Measurements from ENCODE around the gene SMARCAD1. TPM values are rescaled to one million over a fixed set of nuclear protein-coding genes. Genes with fewer than 3 reads are reported as not detected.
"Not testable (repeated sequence)": the region's sequence is repeated elsewhere in the genome, so short reads cannot be mapped to it uniquely, and the experiment has no call there.

The SMARCAD1 gene
- polyA plus RNA-seq, 1 of the 3 experiments (the other 2 are of a cell fraction): 10.7 TPM

DNA sequence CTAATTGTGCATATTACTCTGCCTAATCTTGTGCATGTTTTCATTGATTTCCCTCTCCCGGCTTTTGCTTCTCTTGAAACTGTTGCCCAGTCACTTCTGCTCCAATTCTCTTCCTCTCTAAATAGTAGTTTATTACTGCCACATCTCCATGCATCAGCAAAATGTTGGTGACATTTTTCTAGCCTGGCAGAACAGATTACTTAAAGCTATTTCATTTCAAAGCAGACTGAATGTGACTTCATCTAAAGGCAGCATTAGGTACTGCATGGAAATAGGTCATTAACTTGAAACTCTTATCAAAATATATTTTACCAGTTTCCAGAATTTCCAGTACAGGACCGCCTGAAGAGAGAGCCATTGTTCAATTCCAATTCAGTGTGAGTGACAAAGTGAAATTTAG is 82.6 kb downstream of the SMARCAD1 start:
- H4K20me1 ChIP-seq (ENCODE audit: insufficient read depth): no peaks in the 10 kb centered on the region
- no peak overlapping the region for H3K27ac ChIP-seq (ENCODE audit: low read depth in 2 of 2, low read length in 1 of 2)
- no peak for TF ChIP-seq YY1 (IDR thresholded peaks at IDR 0.05; ENCODE audit: low read depth)
- TF ChIP-seq, protein P1, sequence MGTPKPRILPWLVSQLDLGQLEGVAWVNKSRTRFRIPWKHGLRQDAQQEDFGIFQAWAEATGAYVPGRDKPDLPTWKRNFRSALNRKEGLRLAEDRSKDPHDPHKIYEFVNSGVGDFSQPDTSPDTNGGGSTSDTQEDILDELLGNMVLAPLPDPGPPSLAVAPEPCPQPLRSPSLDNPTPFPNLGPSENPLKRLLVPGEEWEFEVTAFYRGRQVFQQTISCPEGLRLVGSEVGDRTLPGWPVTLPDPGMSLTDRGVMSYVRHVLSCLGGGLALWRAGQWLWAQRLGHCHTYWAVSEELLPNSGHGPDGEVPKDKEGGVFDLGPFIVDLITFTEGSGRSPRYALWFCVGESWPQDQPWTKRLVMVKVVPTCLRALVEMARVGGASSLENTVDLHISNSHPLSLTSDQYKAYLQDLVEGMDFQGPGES (IDR thresholded peaks at IDR 0.05; ENCODE audit: low read depth, low read length): no peak
- no peak for TF ChIP-seq EP300 (IDR thresholded peaks at IDR 0.05; ENCODE audit: borderline replicate concordance in 1 of 2, low read depth in 1 of 2, low read length in 1 of 2)
- TF ChIP-seq, protein P2, sequence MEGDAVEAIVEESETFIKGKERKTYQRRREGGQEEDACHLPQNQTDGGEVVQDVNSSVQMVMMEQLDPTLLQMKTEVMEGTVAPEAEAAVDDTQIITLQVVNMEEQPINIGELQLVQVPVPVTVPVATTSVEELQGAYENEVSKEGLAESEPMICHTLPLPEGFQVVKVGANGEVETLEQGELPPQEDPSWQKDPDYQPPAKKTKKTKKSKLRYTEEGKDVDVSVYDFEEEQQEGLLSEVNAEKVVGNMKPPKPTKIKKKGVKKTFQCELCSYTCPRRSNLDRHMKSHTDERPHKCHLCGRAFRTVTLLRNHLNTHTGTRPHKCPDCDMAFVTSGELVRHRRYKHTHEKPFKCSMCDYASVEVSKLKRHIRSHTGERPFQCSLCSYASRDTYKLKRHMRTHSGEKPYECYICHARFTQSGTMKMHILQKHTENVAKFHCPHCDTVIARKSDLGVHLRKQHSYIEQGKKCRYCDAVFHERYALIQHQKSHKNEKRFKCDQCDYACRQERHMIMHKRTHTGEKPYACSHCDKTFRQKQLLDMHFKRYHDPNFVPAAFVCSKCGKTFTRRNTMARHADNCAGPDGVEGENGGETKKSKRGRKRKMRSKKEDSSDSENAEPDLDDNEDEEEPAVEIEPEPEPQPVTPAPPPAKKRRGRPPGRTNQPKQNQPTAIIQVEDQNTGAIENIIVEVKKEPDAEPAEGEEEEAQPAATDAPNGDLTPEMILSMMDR (IDR thresholded peaks at IDR 0.05): peak; percentile 15; the same call in 1 of the 2 replicates
- peaks cover 8% of the 10 kb centered on the region for H3F3A ChIP-seq (replicated peaks; ENCODE audit: insufficient read depth)
- H3K36me3 ChIP-seq (replicated peaks in 1 of 2; ENCODE audit: control insufficient read depth in 1 of 2, insufficient read depth in 2 of 2, low read length in 1 of 2): peaks cover 51 to 62% of the 10 kb centered on the region in 2 experiments
- H3K9me3 ChIP-seq: no peaks in the 10 kb centered on the region
- ChIA-PET POLR2A (no interaction called here), CTCF (no interaction called here)
- WGBS (ENCODE audit: low lambda C conversion rate): 96% methylated on average over 2 of the region's 2 CpGs
- H3K4me2 ChIP-seq: no peak overlapping the region
- H3K9ac ChIP-seq: no peak overlapping the region
- no peaks in the 10 kb centered on the region for H3K9me2 ChIP-seq
- no peak overlapping the region for H2AFZ ChIP-seq (ENCODE audit: low read depth)
- no peaks in the 10 kb centered on the region for H3K79me2 ChIP-seq (ENCODE audit: insufficient read depth)
- H3K4me1 ChIP-seq (ENCODE audit: control insufficient read depth in 1 of 2, insufficient read depth in 2 of 2, low read depth in 1 of 2, low read length in 1 of 2): no peaks in the 10 kb centered on the region
- H3K4me3 ChIP-seq (ENCODE audit: low read depth in 2 of 2, low read length in 1 of 2): no peak overlapping the region
- no peaks in the 10 kb centered on the region for H3K27me3 ChIP-seq (ENCODE audit: insufficient read depth)
- no peak for DNase-seq

DNA sequence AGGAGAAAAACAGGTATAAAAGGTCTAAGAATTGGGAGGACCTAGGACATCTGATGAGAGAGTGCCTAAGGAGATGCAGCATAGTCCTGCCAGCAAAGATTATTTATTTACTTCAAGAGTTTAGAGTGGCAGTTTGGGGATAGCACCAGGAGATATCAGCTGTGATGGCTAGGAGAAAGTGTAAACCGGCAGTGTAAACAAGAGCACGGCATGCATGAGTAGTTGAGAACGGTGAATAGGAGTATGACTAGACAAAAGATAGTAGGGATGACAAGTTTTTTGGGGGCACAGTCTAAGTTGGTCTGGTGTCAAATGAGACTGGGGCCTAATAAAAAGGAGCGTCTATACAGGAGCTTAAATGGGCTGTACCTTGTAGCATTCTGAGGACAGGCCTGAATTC is 86.3 kb downstream of the SMARCAD1 start:
- H3F3A ChIP-seq (replicated peaks; ENCODE audit: insufficient read depth); H3K9me2 ChIP-seq; POLR2A ChIA-PET; H3K9me3 ChIP-seq; H3K27ac ChIP-seq (ENCODE audit: low read depth in 2 of 2, low read length in 1 of 2); H4K20me1 ChIP-seq (ENCODE audit: insufficient read depth); DNase-seq; H3K27me3 ChIP-seq (ENCODE audit: insufficient read depth); H3K79me2 ChIP-seq (ENCODE audit: insufficient read depth); CTCF ChIA-PET; H3K4me3 ChIP-seq (ENCODE audit: low read depth in 2 of 2, low read length in 1 of 2); H2AFZ ChIP-seq (ENCODE audit: low read depth); H3K9ac ChIP-seq; H3K4me2 ChIP-seq; H3K4me1 ChIP-seq (ENCODE audit: control insufficient read depth in 1 of 2, insufficient read depth in 2 of 2, low read depth in 1 of 2, low read length in 1 of 2): not testable (repeated sequence)
- peaks cover 22 to 33% of the 10 kb centered on the region in 2 experiments for H3K36me3 ChIP-seq (replicated peaks in 1 of 2; ENCODE audit: control insufficient read depth in 1 of 2, insufficient read depth in 2 of 2, low read length in 1 of 2)
- 94% methylated on average over 4 of the region's 4 CpGs for WGBS (ENCODE audit: low lambda C conversion rate)

DNA sequence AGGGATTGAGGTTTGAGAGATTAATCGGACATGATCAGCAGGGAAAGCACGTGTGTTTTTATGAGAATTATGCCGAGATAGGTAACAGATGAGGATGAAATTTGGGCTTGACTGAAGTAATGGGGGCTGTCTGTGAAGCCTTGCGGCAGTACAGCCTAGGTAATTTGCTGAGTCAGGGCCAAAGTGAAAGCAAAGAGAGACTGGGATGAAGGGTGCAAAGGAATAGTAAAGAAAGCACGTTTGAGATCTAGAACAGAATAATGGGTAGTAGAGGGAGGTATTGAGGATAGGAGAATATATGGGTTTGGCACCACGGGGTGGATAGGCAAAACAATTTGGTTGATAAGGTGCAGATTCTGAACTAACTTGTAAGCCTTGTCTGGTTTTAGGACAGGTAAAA is 87.8 kb downstream of the SMARCAD1 start:
- peaks cover 9 to 18% of the 10 kb centered on the region in 2 experiments for H3K36me3 ChIP-seq (replicated peaks in 1 of 2; ENCODE audit: control insufficient read depth in 1 of 2, insufficient read depth in 2 of 2, low read length in 1 of 2)
- H3K9me2 ChIP-seq; H3K79me2 ChIP-seq (ENCODE audit: insufficient read depth); H3K4me1 ChIP-seq (ENCODE audit: control insufficient read depth in 1 of 2, insufficient read depth in 2 of 2, low read depth in 1 of 2, low read length in 1 of 2); H4K20me1 ChIP-seq (ENCODE audit: insufficient read depth); H3F3A ChIP-seq (replicated peaks; ENCODE audit: insufficient read depth); H3K4me2 ChIP-seq; DNase-seq; POLR2A ChIA-PET; H3K4me3 ChIP-seq (ENCODE audit: low read depth in 2 of 2, low read length in 1 of 2); H2AFZ ChIP-seq (ENCODE audit: low read depth); H3K27me3 ChIP-seq (ENCODE audit: insufficient read depth); H3K9me3 ChIP-seq; H3K9ac ChIP-seq; CTCF ChIA-PET; H3K27ac ChIP-seq (ENCODE audit: low read depth in 2 of 2, low read length in 1 of 2): not testable (repeated sequence)
- WGBS (ENCODE audit: low lambda C conversion rate): 90% methylated on average over 6 of the region's 6 CpGs
